Choroid plexus epithelial cell (primary cell): ENCODE measurements around the gene KHDC4.

Source experiments
- DNase-seq: peaks from one replicate; pipeline ENCODE4 v3.0.0-alpha.2; 2010; ENCODE audit warnings: low read depth
- H3K4me3 ChIP-seq: 2 replicates; pipeline ENCODE4 v1.5.1; 2011; ENCODE audit warnings: low read depth, mild to moderate bottlenecking, control low read depth, low read length, moderate library complexity
- TF ChIP-seq, protein P1 (sequence below): conservative IDR thresholded peaks from 2 replicates; pipeline ENCODE4 v1.5.1; 2011; ENCODE audit warnings: low read depth, mild to moderate bottlenecking, control low read depth, inconsistent platforms, low read length, moderate library complexity

The KHDC4 gene

GRCh38 chr1:155960081-155960745 lies 26.0 kb upstream of the KHDC4 start:
- TF ChIP-seq, protein P1, sequence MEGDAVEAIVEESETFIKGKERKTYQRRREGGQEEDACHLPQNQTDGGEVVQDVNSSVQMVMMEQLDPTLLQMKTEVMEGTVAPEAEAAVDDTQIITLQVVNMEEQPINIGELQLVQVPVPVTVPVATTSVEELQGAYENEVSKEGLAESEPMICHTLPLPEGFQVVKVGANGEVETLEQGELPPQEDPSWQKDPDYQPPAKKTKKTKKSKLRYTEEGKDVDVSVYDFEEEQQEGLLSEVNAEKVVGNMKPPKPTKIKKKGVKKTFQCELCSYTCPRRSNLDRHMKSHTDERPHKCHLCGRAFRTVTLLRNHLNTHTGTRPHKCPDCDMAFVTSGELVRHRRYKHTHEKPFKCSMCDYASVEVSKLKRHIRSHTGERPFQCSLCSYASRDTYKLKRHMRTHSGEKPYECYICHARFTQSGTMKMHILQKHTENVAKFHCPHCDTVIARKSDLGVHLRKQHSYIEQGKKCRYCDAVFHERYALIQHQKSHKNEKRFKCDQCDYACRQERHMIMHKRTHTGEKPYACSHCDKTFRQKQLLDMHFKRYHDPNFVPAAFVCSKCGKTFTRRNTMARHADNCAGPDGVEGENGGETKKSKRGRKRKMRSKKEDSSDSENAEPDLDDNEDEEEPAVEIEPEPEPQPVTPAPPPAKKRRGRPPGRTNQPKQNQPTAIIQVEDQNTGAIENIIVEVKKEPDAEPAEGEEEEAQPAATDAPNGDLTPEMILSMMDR, result no peak
- DNase-seq, result no peak
- no peak overlapping the region for H3K4me3 ChIP-seq

- TF ChIP-seq, protein P1, result no peak
- no peak for DNase-seq
- H3K4me3 ChIP-seq, result no peak overlapping the region
These were observed 23.2 kb upstream of the KHDC4 start for GRCh38 chr1:155957411-155957915.

GRCh38 chr1:155954645-155955044 lies 20.4 kb upstream of the KHDC4 start:
- no peak for DNase-seq
- TF ChIP-seq, protein P1, result no peak
- H3K4me3 ChIP-seq, result no peak overlapping the region

DNA sequence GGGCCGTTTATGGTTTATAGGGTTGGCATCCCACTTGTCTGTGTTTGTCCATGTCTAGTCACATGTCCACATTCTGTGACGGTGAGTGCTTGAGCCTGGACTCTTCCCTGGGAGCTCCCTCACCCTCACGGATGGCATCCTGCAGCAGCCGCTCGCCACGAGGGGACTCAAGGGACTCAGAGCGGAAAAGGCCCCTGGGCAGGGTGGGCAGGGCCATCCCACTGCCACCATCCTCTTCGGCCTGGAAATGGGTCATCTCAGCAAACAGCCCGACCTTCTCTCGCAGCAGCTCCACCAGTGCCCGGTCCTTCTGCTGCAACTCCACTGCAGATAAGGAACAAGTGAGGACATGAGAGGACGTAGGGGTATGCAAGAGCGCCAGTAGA lies 18.3 kb upstream of the KHDC4 start:
- no peak for DNase-seq
- H3K4me3 ChIP-seq, result no peak overlapping the region
- TF ChIP-seq, protein P1, result no peak

DNA sequence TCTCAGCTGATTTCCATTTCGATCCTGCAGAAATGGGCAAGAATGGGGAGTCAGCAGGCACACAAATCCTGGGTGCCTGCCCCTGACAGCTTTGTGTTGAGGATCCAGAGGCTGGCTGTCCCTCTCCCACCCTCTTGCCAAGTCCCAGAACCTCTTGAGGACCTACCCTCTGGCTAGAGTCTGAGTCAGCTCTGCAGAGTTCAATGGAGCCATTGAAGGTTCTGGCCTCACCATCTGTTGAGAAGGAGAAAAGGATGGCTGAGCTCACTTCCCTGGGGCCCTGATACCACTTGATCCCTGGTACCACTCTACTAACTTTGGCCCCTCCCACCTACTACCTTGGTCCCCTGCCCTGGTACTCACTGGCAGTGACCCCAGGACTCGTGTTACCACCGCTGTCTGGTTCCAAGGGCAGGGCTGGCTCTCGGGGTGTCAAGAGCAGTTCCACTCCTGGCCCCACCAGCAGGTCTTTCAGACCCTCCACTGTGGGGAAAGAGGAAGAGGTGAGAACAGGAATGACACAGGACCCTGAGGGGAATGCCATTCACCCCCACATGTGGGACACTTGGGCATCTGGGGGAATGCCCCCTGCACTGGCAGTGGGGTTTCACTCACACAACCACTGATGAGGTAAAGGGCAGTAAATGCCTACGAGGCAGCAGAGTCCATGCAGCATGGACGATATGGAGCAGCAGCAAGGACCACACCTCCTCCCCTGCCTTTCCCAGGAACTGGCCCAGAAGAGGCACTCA lies 17.7 kb upstream of the KHDC4 start:
- DNase-seq, result no peak
- TF ChIP-seq, protein P1, result no peak
- H3K4me3 ChIP-seq, result no peak overlapping the region

- TF ChIP-seq, protein P1, result no peak
- no peak overlapping the region for H3K4me3 ChIP-seq
- no peak for DNase-seq
These were observed 16.6 kb upstream of the KHDC4 start for GRCh38 chr1:155950829-155951228.
